Spleen (tissue), 7 donors: ENCODE data around the gene OR10C1.

Experiments
- POLR2A ChIP-seq, 3 donors: fragments of 450-650 bp; IDR thresholded peaks; one replicate each; pipeline ENCODE4 v1.5.1; 2017; ENCODE audit warnings: antibody characterized with exemption in 3 of 3, mild to moderate bottlenecking in 1 of 3
- TF ChIP-seq, protein P1 (sequence below), 11 experiments: fragments of 200-600 bp in 7 of 11; fragments of 450-650 bp in 4 of 11; sonication (generic) in 4 of 11; IDR thresholded peaks in 8 of 11; conservative IDR thresholded peaks in 3 of 11; 1 replicate in 7 of 11; 2 replicates in 4 of 11; pipeline versions ENCODE4 v1.4.0 to v1.8.0; 2016 to 2021; ENCODE audit warnings: antibody characterized with exemption in 11 of 11, inconsistent platforms in 4 of 11, mild to moderate bottlenecking in 1 of 11
- donor health status: DM: no; HTN: no; CAD: no; lungs with moderate emphysema.
- donor health status: DM: no; HTN: no; CAD: no.
- donor health status: DM: no; HTN: no; CAD: no.

DNA sequence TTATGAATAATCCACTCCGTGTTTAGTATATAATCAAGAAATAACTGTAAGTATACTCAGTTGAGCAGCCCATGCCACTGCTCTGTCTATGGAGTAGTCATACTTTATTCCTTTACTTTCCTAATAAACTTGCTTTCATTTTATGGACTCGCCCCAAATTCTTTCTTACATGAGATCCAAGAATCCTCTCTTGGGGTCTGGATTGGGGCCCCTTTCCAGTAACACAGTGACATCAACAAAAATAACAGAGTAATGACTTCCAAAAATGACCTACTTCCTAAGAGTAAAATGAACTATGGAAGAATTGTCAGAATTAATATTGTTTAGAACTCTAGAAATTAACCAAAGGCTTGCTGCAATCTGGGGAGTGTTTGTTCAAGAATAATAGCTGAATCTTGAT lies 26.7 kb downstream of the OR10C1 start:
- TF ChIP-seq, protein P1, sequence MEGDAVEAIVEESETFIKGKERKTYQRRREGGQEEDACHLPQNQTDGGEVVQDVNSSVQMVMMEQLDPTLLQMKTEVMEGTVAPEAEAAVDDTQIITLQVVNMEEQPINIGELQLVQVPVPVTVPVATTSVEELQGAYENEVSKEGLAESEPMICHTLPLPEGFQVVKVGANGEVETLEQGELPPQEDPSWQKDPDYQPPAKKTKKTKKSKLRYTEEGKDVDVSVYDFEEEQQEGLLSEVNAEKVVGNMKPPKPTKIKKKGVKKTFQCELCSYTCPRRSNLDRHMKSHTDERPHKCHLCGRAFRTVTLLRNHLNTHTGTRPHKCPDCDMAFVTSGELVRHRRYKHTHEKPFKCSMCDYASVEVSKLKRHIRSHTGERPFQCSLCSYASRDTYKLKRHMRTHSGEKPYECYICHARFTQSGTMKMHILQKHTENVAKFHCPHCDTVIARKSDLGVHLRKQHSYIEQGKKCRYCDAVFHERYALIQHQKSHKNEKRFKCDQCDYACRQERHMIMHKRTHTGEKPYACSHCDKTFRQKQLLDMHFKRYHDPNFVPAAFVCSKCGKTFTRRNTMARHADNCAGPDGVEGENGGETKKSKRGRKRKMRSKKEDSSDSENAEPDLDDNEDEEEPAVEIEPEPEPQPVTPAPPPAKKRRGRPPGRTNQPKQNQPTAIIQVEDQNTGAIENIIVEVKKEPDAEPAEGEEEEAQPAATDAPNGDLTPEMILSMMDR (IDR thresholded peaks at IDR 0.05 in 8 of 11, conservative IDR thresholded peaks at IDR 0.05 in 3 of 11): no peak
- TF ChIP-seq POLR2A (IDR thresholded peaks at IDR 0.05): no peak
